NCI-H460 (cell line): ENCODE results near the gene RHOU. TPM values are rescaled to one million over a fixed set of nuclear protein-coding genes. Genes with fewer than 3 reads are reported as not detected.
"Not testable (repeated sequence)": the region's sequence is repeated elsewhere in the genome, so short reads cannot be mapped to it uniquely, and the experiment has no call there.

Experiments
- DNase-seq: peaks from one replicate; pipeline ENCODE4 v3.0.0-alpha.2; 2016; ENCODE audit warnings: low read depth; ENCODE audit errors: extremely low read depth
- total RNA-seq: library from RNA; depleted of rRNA; stranded (reverse); fragments of >200 nt; shearing (Covaris generic); gene quantifications from 2 replicates; pipeline ENCODE4 v1.2.3, GENCODE V29; 2014

The RHOU gene
- total RNA-seq, 1 experiment from 2014 or later, result 1.7 TPM

- DNase-seq, result no peak
These were observed 20.5 kb downstream of the RHOU start for GRCh38 chr1:228755800-228756199.

- DNase-seq, result no peak
These were observed 21.2 kb downstream of the RHOU start for GRCh38 chr1:228756457-228756856.

GRCh38 chr1:228758447-228758846, 23.2 kb downstream of the RHOU start:
- DNase-seq, result no peak

- DNase-seq, result no peak
These were observed 25.7 kb downstream of the RHOU start for GRCh38 chr1:228760979-228761378.

GRCh38 chr1:228763561-228763960, 28.3 kb downstream of the RHOU start:
- no peak for DNase-seq

- no peak for DNase-seq
These were observed 30.1 kb downstream of the RHOU start for GRCh38 chr1:228765168-228765946.

DNA sequence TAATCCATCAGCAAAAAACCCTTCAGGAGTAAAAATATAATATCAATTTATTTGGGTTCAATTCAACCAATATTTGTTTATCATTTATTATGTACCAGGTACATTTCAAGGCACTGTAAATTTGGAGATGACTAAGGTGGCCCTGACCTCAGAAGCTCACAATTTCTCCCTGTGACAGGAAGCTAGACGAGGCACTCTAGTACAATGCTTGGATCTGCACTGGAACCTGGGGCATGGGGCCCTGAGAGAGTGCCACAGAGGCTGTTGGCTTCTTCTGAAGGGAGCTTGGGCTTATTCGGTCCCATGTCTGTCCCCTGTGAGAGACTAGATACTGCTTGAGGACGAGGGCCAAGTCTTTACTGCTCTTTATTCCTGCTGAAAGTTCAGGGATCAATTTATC, 31.5 kb downstream of the RHOU start:
- no peak for DNase-seq

- peak; percentile 12 for DNase-seq
These were observed 32.5 kb downstream of the RHOU start for GRCh38 chr1:228767636-228768354.

GRCh38 chr1:228768355-228769000, 33.2 kb downstream of the RHOU start:
- DNase-seq, result no peak

GRCh38 chr1:228770779-228771223, 35.5 kb downstream of the RHOU start:
- no peak for DNase-seq

GRCh38 chr1:228772516-228773212, 37.4 kb downstream of the RHOU start:
- DNase-seq, result no peak

DNA sequence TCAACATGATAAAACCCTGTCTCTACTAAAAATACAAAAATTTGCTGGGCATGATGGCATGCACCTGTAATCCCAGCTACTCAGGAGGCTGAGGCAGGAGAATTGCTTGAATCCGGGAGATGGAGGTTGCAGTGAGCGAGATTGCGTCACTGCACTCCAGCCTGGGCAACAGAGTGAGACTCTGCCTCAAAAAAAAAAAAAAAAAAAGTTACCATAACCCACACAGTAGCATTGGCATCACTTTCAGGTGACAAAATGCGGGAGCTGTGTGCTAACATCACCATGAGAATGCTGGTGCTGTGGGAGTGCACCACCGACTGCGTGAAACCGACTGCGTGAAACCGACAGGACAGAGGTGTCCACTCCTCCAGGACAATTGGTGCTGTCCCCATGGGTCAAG, 40.7 kb downstream of the RHOU start:
- DNase-seq, result not testable (repeated sequence)

DNA sequence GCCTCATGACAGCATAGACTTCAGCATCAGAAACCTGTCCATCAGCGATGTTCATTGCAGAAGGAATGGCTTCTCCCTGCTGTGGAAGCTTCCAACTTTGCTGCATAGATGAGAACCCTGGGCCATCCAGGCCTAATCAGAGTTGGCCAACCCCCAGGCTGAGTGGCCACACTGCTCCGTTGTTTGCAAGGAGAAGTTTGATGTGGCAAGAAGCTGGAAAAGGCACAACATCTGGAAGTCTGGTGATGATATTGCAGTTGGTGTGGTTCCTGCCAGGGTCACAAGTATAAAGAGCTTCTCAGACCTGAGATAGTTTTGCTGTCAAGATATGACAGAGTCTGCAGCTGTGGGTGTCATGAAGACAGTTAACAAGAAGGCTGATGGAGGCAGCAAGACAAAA, 41.2 kb downstream of the RHOU start:
- DNase-seq, result no peak

GRCh38 chr1:228777236-228777635, 42.0 kb downstream of the RHOU start:
- DNase-seq, result no peak

DNA sequence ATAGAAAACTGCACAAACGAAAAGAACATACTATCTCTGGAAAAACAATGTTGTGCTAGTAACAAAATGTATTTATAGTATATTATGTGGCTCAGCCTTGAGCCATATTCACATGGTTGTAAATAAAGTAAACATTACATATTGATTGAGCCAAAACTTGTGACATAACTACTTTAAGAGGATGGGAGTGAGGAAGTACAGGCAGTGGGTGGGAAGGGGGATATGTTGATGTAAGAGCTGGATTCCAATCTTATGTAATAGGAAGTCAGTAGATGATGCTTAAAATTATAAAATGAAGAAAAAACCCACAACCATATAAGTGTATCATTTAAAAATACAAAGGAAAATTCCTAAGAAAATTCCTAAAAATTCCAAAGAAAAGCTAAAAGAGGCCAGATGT, 42.7 kb downstream of the RHOU start:
- DNase-seq, result no peak

GRCh38 chr1:228778466-228778865, 43.2 kb downstream of the RHOU start:
- no peak for DNase-seq

DNA sequence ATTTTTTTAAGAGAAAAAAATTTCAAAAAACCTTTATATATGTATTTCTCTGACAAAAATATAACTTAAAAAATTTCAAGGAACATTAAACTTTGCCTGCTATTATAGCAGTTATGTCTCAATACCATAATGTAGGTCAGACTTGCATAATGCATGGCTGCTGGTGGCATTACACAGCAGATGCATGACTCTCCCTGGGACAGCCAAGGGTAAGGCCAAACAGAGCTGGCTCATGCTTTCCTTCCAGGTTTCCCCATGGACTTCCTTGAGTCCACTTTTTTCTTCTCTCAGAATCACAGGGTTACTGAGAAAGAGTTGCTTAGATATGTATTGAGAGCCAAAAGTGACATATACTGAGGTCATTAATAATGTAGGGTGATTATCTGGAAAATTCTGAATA, 43.7 kb downstream of the RHOU start:
- DNase-seq, result no peak

- no peak for DNase-seq
These were observed 46.0 kb downstream of the RHOU start for GRCh38 chr1:228781161-228781808.

DNA sequence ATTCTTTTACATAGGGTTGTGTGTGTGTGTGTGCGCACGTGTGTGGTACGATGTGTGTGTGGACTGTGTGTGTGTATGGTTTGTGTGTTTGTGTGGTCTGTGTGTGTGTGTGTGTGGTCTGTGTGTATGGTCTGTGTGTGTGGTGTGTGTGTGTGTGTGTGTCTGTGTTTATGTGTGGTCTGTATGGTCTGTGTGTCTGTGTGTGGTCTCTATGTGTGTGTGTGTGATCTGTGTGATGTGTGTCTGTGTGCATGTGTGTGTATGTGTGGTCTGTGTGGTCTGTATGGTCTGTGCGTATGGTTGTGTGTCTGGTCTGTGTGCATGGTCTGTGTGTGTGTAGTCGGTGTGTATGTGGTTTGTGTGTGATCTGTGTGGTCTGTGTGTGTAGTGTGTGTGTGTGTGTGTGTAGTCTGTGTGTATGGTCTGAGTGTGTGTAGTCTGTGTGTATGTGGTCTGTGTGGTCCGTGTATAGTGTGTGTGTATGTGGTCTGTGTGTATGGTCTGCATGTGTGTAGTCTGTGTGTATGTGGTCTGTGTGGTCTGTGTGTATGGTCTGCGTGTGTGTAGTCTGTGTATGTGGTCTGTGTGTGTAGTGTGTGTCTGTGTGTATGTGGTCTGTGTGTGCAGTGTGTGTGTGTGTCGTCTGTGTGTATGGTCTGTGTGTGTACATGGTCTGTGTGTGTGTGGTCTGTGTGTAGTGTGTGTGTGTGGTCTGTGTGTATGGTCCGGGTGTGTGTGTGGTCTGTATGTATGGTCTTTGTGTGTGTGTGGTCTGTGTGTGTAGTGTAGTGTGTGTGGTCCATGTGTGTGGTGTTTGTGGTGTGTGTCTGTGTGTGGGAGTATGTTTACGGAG, 46.8 kb downstream of the RHOU start:
- DNase-seq, result no peak
